HL-60/S4 (cell line): ENCODE measurements around the gene CNTN5.

ENCODE experiments used
- in situ Hi-C: fragments of 300-500 bp; cut with MboI; formaldehyde crosslinking; loops from 2 replicates; pipeline ENCODE4 v1.14.3; 2022; ENCODE audit warnings: low sequenced_read_pairs

CNTN5 gene

DNA sequence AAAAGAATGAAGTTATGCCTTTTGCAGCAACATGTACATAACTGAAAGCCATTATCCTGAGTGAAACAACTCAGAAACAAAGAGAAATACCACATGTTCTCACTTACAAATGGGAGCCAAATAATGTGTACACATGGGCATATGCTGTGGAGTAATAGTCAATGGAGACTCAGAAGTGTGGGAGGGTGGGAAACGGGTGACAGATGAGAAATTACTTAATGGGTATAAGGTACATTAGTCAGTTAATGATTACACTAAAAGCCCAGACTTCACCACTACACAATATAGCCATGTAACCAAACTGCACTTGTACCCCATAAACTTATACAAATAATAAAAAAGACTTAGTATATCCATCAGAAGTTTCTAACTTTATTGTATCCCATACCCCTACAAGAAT is 992.3 kb downstream of the CNTN5 start:
- in situ Hi-C loops = no loop called here

DNA sequence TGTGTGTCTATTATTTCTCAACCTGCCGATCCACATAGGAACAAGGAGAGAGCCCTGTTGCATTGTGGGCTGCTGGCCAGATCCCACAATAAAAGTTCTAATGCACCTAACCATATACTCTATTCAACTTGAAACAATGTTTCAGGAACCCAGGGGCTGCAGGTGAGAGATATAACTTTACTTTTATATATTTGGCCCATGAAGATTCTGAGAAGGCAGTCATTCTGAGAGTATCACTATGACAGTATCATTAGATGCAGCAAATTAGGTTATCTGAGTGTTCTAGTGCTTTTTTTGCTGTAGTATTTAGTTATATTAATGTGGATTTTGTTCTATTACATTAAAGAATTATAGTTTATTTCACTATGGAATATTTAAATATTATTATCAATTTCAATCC is 1011.2 kb downstream of the CNTN5 start:
- in situ Hi-C loops = no loop called here

DNA sequence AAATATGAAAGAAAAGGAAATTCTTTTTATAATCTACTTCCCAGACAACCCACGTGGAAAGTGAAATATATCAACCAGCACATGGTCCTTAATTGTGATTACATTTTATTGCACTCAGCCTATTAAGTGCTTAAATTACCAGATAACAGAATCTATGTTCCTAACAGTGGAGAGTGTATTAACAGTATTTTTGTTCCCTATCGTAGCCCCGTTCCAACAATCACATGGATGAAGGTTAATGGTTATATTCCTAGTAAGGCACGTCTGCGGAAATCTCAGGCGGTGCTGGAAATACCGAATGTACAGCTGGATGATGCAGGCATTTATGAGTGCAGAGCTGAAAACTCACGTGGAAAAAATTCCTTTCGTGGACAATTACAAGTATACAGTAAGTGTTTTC is 1040.3 kb downstream of the CNTN5 start:
- in situ Hi-C loops = no loop called here

DNA sequence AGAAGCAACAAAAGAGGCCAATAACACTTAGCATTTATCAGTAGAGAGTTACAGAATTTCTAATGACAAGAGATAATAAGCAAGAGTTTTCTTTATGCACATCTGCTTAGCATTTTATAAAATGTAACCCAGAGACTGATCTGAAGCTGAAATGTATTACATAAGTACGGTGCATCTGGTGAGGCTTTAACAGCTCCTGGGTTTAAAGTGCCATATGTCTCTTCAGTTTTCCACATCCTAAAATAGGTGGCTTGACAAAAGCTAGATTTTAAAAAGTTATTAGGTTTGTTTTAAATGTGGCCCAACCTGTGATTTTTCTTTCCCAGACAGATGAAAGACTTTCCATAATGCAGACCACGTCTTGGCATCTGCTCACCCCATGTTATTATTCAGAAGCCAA is 1045.7 kb downstream of the CNTN5 start:
- in situ Hi-C loops = no loop called here

DNA sequence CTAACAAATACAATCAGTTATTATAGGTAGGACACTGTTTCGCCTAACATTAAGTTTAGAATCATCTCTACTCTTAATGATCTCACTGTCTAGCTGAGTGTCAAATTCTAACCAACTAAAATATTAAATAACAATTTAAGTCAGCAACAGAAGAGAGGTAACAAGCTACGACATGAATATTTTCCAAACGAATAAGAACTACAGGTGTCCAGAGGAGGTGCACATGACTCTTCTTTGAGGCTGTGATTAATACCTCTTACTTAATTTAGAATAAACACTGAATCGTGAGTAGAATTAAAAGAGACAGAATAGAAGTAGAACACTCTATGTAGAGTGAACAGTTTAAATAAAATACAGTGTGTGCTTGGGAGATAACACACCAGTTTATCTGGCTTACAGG is 1047.4 kb downstream of the CNTN5 start:
- in situ Hi-C loops = no loop called here

DNA sequence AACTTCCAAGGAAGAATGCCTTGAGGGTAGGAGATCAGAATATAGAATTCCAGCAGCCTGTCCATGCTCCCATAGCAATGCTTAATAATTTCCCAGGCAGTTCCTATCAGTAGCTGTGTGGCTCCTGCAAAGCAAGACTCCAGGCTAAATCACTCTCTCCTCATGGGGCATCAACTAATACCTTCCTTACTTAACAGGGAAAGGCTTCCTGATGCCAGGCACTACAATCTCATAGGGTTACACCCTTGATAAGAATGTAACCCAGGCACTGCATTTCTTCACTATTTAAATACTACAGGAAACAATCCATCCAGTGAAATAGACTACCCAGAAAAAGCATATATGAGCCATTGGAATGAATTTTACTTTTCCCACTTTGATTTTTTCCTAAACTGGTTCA is 1051.4 kb downstream of the CNTN5 start:
- in situ Hi-C loops = no loop called here

DNA sequence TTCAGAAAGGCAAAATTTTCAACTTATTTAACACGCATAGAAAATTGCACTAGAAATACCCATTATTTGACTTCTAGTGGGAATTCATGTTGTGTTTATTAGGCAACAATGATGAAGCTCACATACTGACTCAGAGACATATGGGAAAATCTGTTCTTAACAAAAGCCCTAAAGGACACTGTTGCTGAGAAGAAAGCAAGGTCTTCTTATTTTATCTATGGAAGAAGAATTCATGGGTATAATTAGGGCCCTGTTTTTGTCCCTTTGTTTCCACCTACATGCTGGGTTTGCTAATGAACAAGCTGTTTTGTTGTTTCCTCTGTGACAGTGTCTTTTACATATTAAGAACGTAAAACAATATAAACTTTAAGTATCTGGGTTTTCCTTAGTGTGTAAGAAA is 1059.6 kb downstream of the CNTN5 start:
- in situ Hi-C loops = no loop called here

DNA sequence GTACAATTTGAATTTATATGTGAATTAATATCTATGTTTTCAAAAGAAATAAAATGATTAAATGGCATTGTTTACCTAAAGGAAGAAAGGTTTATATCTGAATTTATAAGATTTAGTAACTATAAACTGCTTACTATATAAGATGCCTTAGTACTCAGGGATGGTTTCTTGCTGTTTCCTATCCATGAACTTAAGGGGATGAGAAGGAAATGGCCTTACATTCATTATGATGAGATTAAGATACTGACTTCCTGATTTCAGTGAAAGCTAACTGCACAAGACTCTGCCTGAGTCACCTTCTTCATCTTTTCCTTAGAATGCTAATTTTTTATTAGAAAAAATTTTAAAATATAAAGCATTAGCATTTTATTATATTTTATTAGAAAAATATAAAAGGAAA is 1060.1 kb downstream of the CNTN5 start:
- in situ Hi-C loops = no loop called here

DNA sequence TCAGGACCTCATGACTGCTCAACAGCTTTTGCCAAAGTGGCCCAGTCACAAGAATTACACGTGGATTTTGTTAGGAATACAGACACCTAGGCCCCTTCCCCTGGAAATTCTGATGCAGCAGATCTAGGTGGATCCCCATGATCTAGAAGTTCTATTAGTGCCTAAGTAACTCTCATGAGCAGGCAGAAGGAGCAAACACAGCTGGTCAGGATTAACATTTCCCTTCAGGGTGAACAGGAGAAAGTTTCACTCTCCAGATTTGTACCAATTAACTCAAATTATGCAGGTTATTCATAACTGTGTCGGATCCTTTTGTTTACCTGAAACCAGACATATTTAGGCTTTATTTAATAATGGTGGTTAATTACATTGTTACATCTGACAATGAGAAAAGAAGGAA is 1072.9 kb downstream of the CNTN5 start:
- in situ Hi-C loops = no loop called here

DNA sequence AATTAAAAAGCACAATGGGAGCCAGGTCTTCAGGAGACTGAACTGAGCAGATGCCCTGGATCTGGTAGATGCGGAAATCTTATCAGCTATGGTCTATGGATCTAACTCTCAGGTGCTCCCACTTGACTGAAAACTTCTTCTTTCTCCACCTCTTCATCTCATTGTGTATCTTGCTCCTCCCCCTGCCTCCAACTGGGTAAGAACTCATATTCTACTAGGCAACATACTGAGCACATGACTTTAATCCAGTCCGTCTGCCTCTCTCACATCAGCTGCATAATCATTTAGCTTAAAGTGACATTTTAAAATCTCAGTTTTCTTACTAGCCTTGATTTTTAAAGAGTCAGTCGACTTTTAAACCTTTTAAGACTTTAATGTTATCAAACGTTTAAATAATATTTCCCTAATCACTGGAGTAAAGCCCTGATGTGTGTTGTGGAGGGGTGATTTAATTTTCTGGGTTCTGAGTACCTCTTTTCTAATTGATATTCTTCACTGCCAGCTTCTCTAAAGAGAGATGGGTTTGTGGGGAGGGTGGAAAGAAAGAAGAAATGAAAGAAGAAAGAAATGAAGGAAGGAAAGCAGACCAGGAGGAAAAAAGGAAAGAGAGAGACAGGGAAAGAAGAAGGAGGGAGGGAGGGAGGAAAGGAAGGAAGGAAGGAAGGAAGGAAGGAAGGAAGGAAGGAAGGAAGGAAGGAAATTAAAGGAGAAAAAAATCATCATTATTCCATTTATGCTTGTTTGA is 1073.5 kb downstream of the CNTN5 start:
- in situ Hi-C loops = no loop called here

DNA sequence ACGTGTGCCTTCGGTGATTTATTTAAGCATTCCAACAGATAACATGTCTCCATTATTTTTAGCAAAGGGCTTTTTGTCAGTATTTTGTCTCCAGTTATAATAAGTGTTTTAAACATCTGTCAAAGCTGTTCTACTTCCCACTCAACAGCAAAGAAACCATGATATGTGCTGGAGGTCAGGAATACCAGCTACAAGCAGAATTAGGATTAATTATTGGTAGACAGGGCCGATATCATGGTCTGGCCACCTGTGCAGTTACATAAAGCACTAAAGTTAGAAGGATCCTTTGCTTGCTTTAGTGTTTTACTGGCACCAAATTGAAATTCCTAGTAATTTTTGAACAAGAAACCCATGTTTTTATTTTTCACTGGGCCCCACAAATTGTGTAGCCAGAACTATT is 1075.1 kb downstream of the CNTN5 start:
- in situ Hi-C loops = no loop called here

DNA sequence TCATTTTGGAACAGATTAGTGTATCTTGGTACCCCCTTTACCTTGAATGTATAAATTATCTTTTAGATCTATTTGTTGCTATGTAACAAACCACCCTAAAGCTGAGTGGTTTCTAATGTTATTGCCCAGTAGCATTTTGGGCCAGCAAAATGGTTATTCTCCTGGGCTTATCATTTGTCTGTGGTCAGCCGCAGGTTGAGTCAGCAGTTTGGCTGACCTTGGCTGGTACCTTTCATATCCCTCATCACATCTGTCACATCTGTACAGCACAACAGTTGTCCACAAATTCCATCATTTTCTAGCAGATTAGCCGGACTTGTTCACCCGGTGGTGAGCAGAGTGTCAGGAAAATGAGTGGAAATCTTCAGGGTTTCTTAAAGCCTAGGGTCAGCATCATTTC is 1077.8 kb downstream of the CNTN5 start:
- in situ Hi-C loops = no loop called here

DNA sequence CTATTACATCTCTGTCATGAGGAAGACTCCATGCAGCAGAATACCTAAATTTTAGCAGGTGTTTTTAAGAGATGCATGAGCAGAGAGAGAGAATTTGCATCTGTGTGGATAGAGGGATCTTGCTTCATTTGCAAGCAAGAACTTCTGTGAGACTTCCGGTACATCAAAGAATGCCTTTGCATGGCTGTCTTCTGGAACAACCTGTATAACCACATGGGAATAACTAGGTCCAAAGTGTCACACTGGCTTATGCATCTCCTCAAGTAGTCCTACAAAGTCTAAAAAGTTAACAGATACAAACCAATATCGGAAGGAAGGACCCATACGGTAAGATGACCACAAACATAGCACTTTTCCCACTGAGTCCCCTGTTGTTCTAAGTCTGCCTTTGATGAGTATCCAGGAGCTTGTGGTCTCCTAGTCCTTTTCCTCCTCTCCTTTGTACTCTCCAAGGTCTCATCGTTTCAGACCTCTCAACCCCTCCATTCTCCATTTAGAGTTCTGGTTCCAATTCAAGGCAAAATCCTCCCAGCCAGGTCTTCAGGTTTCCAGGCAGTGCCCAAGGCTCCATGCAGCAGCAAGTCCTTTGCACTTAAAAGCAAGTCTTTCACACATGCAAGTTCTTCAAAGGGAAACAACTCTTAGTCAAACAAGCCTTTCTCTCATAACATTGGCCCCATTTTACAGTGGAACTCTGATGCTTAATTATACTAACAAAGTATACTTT is 1084.7 kb downstream of the CNTN5 start:
- in situ Hi-C loops = no loop called here

DNA sequence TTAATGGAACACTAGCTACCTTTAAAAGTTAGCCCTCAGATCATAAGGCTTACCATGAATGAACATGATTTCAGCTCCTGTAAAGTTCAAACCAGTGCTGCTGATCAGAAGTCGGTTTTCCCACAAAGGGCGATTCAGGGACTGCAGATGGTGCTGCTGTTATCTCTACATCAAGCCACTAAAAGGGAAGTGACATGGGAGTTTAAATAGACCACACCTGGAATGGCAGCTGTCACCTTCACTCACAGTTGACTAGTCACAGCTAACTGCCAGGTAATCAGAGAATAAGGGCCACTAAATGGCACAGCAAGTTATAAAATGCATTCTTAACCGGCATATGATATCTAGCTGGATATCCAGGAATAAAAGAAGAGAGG is 1085.2 kb downstream of the CNTN5 start:
- in situ Hi-C loops = no loop called here

DNA sequence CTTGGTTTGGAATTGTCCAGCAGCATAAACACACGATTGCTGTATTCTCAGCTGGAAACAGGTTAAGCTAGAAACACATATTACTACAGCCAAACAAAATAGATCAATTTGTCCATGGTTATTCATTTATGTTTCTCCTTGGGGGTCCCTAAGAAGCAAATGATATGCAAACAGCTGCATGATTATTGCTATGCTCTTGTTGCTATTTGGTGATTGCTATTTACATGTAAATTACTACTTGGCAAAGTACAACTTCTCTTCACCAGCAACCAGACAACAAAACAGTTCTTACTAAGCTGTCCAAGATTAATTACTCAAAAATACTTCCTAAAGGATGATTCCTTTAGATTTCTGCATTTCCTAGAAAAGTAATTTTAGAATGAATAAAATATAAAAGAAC is 1098.4 kb downstream of the CNTN5 start:
- in situ Hi-C loops = no loop called here

DNA sequence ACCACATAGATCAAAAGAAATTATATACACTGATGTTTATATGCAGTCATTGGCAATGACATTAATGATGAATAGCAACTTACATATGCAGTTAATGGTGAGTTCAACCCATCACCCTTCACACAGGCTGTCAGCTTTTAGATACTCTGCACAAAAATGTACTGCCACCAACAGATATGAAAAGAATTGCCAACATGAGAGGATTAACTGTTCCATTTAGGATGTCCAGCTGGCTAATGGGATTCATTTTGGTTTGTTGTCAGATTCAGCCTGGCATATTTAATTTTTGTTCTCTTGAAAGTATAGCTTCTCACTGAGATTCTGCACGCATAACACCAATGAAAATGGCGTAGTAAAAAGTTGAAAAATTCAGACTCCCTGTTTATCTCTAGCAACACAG is 1112.4 kb downstream of the CNTN5 start:
- in situ Hi-C loops = no loop called here

DNA sequence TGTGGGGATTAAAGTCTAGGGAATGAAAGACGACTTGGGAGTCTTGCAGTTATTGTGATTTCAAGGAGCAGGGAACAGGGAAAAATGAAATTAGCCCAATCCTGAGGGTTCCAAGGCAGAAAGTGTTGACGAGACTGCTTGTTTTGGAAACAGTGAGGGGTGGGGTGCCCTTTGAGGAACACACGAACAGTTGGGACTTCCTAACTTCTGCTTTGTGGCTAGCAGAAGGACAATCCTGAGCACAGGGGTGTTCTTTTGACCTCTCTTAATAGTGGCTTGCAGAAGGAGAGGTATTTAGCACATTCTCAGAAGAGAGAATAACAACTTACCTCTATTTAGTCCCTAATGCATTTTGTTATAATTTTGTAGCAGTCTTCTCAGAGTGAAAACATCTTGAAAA is 1120.5 kb downstream of the CNTN5 start:
- in situ Hi-C loops = no loop called here

DNA sequence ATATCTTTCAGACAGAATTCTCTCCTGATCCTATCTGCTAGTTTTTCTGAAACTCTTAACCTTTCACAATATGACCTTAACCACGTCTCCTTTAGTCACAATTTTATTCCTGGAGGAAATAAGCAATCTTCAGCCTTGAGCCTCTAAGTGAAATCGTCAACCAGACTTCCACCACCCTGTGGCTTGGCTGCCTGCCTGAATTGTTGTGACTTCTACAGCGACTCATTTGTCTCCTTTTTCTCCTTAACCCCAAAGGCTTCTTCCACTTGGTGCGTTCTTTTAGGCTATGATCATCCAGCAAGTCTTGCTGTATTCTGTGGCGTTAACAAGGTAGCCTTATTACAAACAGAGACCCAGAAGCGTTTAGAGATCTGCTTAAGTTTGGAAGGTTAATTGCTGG is 1131.2 kb downstream of the CNTN5 start:
- in situ Hi-C loops = no loop called here

DNA sequence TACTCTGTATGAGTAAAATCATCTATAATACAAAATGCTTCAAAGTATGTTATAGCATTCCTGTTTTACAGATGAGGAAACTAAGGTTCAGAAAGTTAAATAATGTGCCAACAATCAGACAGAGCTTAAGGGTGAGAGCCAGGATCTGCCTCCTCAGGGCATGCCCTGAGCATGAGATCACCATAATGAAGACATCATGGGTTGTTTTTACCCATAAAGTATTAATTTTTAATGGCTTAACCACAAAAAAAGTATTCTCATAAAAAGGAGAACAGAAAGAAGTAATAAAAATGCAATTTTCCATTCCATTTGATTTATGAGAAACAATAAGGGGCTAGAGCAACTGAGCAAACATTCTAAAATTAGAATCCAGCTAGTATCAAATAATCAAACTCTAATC is 1132.0 kb downstream of the CNTN5 start:
- in situ Hi-C loops = no loop called here

DNA sequence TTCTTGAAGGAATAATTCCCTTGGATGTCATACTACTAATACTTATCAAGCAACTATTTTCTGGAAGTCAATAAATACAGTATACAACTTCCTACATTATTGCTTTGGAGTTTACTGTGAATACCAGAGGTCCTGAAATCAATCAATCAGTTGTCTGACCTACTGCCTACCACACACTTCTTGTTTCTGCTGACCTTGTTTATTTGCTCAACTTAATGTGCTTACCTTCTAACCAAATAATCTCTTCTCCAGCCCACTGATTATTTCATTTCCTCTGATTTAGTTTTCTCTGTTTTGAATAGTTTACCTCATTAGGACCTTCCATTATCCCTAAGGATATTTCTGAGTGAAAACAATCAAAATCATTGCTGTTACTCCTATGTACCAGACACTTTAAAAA is 1142.7 kb downstream of the CNTN5 start:
- in situ Hi-C loops = no loop called here

DNA sequence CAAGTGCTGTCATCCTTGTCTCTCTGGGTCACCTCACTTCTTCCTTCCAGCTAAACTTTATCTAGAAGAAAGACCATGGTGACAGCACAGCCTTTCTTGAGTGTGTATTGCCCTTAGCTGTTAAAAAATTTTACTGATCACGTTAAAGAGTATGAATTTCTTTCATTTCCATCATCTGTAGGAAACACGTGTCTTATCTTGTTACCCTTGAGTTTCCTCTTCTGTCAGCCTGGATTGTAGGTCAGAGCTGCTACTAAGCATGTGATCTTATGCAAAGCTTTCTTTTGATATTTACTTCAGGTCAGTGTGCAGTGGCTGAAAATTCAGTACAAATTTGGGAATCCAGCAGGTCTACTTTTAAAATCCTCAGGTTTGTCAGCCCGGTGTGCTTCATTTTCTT is 1154.1 kb downstream of the CNTN5 start:
- in situ Hi-C loops = no loop called here

DNA sequence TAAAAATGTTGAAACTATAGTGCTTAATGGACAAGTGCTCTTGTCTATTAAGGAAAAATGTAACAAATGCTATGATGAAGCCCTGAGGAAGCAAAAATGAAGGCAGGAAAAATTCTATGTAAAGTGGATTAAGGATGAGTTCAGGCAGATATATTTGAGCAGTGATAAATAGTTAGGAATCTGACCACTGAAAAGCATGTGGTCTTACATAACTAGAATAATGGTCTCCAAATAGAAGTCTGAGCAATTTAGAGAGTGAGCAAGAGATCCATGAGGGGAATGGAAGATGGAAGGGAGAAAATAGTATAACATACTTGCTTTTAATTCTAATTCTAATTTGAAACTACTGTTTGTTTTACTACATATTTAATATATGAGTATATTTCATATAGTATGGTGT is 1155.7 kb downstream of the CNTN5 start:
- in situ Hi-C loops = no loop called here

DNA sequence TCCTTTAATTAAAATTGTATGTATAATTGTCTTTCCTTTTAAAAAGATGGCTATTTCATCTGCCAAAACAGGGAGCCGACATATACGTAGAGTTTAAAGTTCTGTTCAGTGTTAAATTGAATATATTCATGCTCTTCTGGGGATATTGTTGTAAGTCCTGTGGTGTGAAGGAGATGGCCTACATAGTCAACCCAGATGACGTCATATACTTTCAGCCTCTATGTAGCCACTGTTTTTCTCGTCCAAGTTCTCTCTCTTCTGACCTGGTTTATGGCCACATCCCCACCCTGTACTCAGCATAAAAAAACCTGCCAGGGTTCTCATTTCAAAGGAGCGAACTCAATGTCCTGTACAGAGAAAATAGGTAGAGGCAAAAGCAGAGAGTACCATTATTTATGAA is 1156.9 kb downstream of the CNTN5 start:
- in situ Hi-C loops = no loop called here
